A549 (cell line): ENCODE results near the gene RNF26.

Experiments
- POLR2A ChIP-seq: IDR thresholded peaks from 2 replicates; pipeline ENCODE4 v1.6.1; 2012; ENCODE audit warnings: mild to moderate bottlenecking, low read length
- TF ChIP-seq, protein P1 (sequence below): fragments of >200 bp; sonication (Bioruptor Twin); formaldehyde crosslinking; IDR thresholded peaks from 3 replicates; pipeline ENCODE4 v1.5.1; 2016

- TF ChIP-seq POLR2A, result no peak
- TF ChIP-seq, protein P1, sequence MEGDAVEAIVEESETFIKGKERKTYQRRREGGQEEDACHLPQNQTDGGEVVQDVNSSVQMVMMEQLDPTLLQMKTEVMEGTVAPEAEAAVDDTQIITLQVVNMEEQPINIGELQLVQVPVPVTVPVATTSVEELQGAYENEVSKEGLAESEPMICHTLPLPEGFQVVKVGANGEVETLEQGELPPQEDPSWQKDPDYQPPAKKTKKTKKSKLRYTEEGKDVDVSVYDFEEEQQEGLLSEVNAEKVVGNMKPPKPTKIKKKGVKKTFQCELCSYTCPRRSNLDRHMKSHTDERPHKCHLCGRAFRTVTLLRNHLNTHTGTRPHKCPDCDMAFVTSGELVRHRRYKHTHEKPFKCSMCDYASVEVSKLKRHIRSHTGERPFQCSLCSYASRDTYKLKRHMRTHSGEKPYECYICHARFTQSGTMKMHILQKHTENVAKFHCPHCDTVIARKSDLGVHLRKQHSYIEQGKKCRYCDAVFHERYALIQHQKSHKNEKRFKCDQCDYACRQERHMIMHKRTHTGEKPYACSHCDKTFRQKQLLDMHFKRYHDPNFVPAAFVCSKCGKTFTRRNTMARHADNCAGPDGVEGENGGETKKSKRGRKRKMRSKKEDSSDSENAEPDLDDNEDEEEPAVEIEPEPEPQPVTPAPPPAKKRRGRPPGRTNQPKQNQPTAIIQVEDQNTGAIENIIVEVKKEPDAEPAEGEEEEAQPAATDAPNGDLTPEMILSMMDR, result no peak
These were observed 43.0 kb downstream of the RNF26 start for GRCh38 chr11:119377112-119377901.
